Neural cell (in vitro differentiated cells): ENCODE measurements around the gene SURF2. TPM values are rescaled to one million over a fixed set of nuclear protein-coding genes. Genes with fewer than 3 reads are reported as not detected.

Experiments used
- H2AFZ ChIP-seq: fragments of 200-600, 300-800 bp; sonication (generic), shearing (Covaris generic); 2 replicates; pipeline ENCODE4 v1.6.0; 2014; ENCODE audit warnings: low read depth, mild to moderate bottlenecking, antibody characterized with exemption, low read length, moderate library complexity
- H3F3A ChIP-seq: fragments of 200-600 bp; shearing (Covaris generic); 2 replicates; pipeline ENCODE4 v1.6.1; 2016; ENCODE audit warnings: mild to moderate bottlenecking, moderate library complexity, mixed read lengths, antibody characterized with exemption, low read length; ENCODE audit not compliant: insufficient read depth, poor library complexity, severe bottlenecking
- H3K27ac ChIP-seq: fragments of 200-600, 300-800 bp; sonication (generic), shearing (Covaris generic); 2 replicates; pipeline ENCODE4 v1.5.1; 2014; ENCODE audit warnings: mild to moderate bottlenecking, low read length, moderate library complexity
- H3K27me3 ChIP-seq: fragments of 300-800, 200-600 bp; sonication (generic), shearing (Covaris generic); 2 replicates; pipeline ENCODE4 v1.6.0; 2014; ENCODE audit warnings: mild to moderate bottlenecking, low read depth, low read length, moderate library complexity; ENCODE audit not compliant: insufficient read depth
- H3K36me3 ChIP-seq: fragments of 300-800, 200-600 bp; sonication (generic), shearing (Covaris generic); 2 replicates; pipeline ENCODE4 v1.5.1; 2014; ENCODE audit warnings: mild to moderate bottlenecking, antibody characterized with exemption, low read length, moderate library complexity; ENCODE audit not compliant: insufficient read depth
- H3K4me2 ChIP-seq: fragments of 300-800, 200-600 bp; sonication (generic), shearing (Covaris generic); 2 replicates; pipeline ENCODE4 v1.6.0; 2014; ENCODE audit warnings: mild to moderate bottlenecking, low read length
- H3K4me3 ChIP-seq: fragments of 300-800, 200-600 bp; sonication (generic), shearing (Covaris generic); 2 replicates; pipeline ENCODE4 v1.5.1; 2014; ENCODE audit warnings: mild to moderate bottlenecking, low read length, moderate library complexity
- H3K79me2 ChIP-seq: fragments of 200-600 bp; shearing (Covaris generic); replicated peaks from 2 replicates; pipeline ENCODE4 v1.6.0; 2014; ENCODE audit warnings: mild to moderate bottlenecking, low read length, moderate library complexity; ENCODE audit not compliant: insufficient read depth
- H3K9ac ChIP-seq: fragments of 300-800, 200-600 bp; sonication (generic), shearing (Covaris generic); 2 replicates; pipeline ENCODE4 v1.6.1; 2016; ENCODE audit warnings: mild to moderate bottlenecking, low read length, mixed read lengths
- H3K9me2 ChIP-seq: fragments of 200-600 bp; shearing (Covaris generic); 2 replicates; pipeline ENCODE4 v1.6.1; 2016; ENCODE audit warnings: mild to moderate bottlenecking, low read length, mixed read lengths; ENCODE audit not compliant: insufficient read depth
- H3K9me3 ChIP-seq: fragments of 200-600, 300-800 bp; sonication (generic), shearing (Covaris generic); 2 replicates; pipeline ENCODE4 v1.6.1; 2016; ENCODE audit warnings: mild to moderate bottlenecking, mixed run types, low read length, moderate library complexity, mixed read lengths
- H4K20me1 ChIP-seq: fragments of 200-600 bp; shearing (Covaris generic); 2 replicates; pipeline ENCODE4 v1.6.1; 2016; ENCODE audit warnings: mild to moderate bottlenecking, mixed run types; ENCODE audit not compliant: insufficient read depth
- EP300 ChIP-seq: fragments of 450-650 bp; conservative IDR thresholded peaks from 2 replicates; pipeline ENCODE4 v1.6.1; 2014; ENCODE audit warnings: antibody characterized with exemption, mild to moderate bottlenecking, moderate library complexity; ENCODE audit not compliant: poor library complexity, severe bottlenecking
- EZH2 ChIP-seq: fragments of 200-600, 300-800 bp; shearing (Covaris generic), sonication (generic); IDR thresholded peaks from 2 replicates; pipeline ENCODE4 v1.6.1; 2014; ENCODE audit warnings: antibody characterized with exemption, low read length, borderline replicate concordance, mild to moderate bottlenecking; ENCODE audit not compliant: insufficient read depth, poor library complexity, severe bottlenecking
- MXI1 ChIP-seq: fragments of 450-650 bp; conservative IDR thresholded peaks from 2 replicates; pipeline ENCODE4 v1.6.1; 2014; ENCODE audit warnings: antibody characterized with exemption, mild to moderate bottlenecking; ENCODE audit not compliant: poor library complexity, severe bottlenecking
- POLR2AphosphoS5 ChIP-seq: IDR thresholded peaks from 2 replicates; pipeline ENCODE4 v1.6.1; 2012
- RAD21 ChIP-seq: fragments of 450-650 bp; conservative IDR thresholded peaks from 2 replicates; pipeline ENCODE4 v1.6.1; 2014; ENCODE audit warnings: antibody characterized with exemption, mild to moderate bottlenecking, moderate library complexity
- REST ChIP-seq: IDR thresholded peaks from 2 replicates; pipeline ENCODE4 v1.6.1; 2012; ENCODE audit warnings: borderline replicate concordance
- SMC3 ChIP-seq: fragments of 450-650 bp; conservative IDR thresholded peaks from 2 replicates; pipeline ENCODE4 v1.6.1; 2014; ENCODE audit warnings: antibody characterized with exemption, mild to moderate bottlenecking, moderate library complexity; ENCODE audit not compliant: poor library complexity
- TAF1 ChIP-seq: IDR thresholded peaks from 2 replicates; pipeline ENCODE4 v1.6.1; 2012; ENCODE audit warnings: low read depth
- polyA plus RNA-seq: library from polyadenylated mRNA; depleted of rRNA; stranded (reverse); fragments of >200 nt; gene quantifications from 2 replicates; pipeline ENCODE4 v1.2.3, GENCODE V29; 2014
- TF ChIP-seq, protein P1 (sequence below): fragments of 450-650 bp; IDR thresholded peaks from 2 replicates; pipeline ENCODE4 v1.5.1; 2014; ENCODE audit warnings: antibody characterized with exemption, mild to moderate bottlenecking, moderate library complexity; ENCODE audit not compliant: poor library complexity, severe bottlenecking

The SURF2 gene
- polyA plus RNA-seq, 1 donor from 2014 or later: 36.4 TPM

DNA sequence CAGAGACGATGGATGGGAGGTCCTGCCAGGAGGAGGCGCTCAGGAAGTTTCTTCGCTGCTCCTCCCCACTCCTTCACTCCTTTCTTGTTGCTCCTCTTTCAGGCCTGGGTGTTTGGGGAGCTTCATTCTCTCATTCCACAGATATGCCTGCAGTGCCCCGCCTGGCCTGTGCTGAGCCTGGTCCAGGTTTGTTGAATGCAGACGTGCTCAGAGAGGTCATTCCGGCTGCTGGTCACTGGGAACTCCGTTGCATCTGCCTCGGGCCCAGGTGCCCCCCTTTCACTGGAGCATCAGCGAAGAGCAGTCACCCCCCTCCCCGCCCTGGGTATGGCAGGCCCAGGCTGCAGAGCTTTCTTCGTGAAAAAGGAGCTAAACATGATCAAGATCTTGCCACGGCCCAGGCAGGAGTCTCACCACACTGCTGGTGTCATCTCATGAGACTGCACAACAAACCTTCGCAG, 35.9 kb upstream of the SURF2 start:
- H4K20me1 ChIP-seq: no peaks in the 10 kb centered on the region
- no peaks in the 10 kb centered on the region for H3K79me2 ChIP-seq
- H3K27ac ChIP-seq: no peak overlapping the region
- no peaks in the 10 kb centered on the region for H3K36me3 ChIP-seq
- no peak overlapping the region for H3K4me3 ChIP-seq
- no peak overlapping the region for H3K9ac ChIP-seq
- no peaks in the 10 kb centered on the region for H3K9me2 ChIP-seq
- TF ChIP-seq EZH2 (no peak), EP300 (no peak), RAD21 (no peak), MXI1 (no peak), SMC3 (no peak)
- H3K4me2 ChIP-seq: no peak overlapping the region
- no peak overlapping the region for H2AFZ ChIP-seq
- no peaks in the 10 kb centered on the region for H3K9me3 ChIP-seq
- no peaks in the 10 kb centered on the region for H3F3A ChIP-seq
- no peaks in the 10 kb centered on the region for H3K27me3 ChIP-seq

GRCh38 chr9:133321411-133321935, 34.9 kb upstream of the SURF2 start:
- H3K4me2 ChIP-seq: no peak overlapping the region
- no peak overlapping the region for H3K4me3 ChIP-seq
- no peaks in the 10 kb centered on the region for H3K36me3 ChIP-seq
- no peak overlapping the region for H2AFZ ChIP-seq
- no peaks in the 10 kb centered on the region for H3F3A ChIP-seq
- no peaks in the 10 kb centered on the region for H3K27me3 ChIP-seq
- no peaks in the 10 kb centered on the region for H3K9me3 ChIP-seq
- no peak overlapping the region for H3K9ac ChIP-seq
- no peak overlapping the region for H3K27ac ChIP-seq
- H3K9me2 ChIP-seq: no peaks in the 10 kb centered on the region
- TF ChIP-seq, protein P1, sequence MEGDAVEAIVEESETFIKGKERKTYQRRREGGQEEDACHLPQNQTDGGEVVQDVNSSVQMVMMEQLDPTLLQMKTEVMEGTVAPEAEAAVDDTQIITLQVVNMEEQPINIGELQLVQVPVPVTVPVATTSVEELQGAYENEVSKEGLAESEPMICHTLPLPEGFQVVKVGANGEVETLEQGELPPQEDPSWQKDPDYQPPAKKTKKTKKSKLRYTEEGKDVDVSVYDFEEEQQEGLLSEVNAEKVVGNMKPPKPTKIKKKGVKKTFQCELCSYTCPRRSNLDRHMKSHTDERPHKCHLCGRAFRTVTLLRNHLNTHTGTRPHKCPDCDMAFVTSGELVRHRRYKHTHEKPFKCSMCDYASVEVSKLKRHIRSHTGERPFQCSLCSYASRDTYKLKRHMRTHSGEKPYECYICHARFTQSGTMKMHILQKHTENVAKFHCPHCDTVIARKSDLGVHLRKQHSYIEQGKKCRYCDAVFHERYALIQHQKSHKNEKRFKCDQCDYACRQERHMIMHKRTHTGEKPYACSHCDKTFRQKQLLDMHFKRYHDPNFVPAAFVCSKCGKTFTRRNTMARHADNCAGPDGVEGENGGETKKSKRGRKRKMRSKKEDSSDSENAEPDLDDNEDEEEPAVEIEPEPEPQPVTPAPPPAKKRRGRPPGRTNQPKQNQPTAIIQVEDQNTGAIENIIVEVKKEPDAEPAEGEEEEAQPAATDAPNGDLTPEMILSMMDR: no peak
- TF ChIP-seq TAF1: no peak
- TF ChIP-seq SMC3: no peak
- no peak for TF ChIP-seq EP300
- TF ChIP-seq POLR2AphosphoS5: no peak
- no peak for TF ChIP-seq MXI1
- no peak for TF ChIP-seq EZH2
- no peak for TF ChIP-seq REST
- no peaks in the 10 kb centered on the region for H3K79me2 ChIP-seq
- H4K20me1 ChIP-seq: no peaks in the 10 kb centered on the region
